Activated CD4-positive, alpha-beta memory T cell treated with anti-CD3 and anti-CD28 coated beads, Interleukin-2, amount 10 ng/mL, durations not matched to agents 7 days and 5 days (primary cell): ENCODE results near the gene HCST. TPM values are rescaled to one million over a fixed set of nuclear protein-coding genes. Genes with fewer than 3 reads are reported as not detected.

Experiments
- CTCF ChIA-PET: fragments of 350-600 bp; sonication (Branson Sonifier 250); formaldehyde crosslinking; loops from one replicate; lab custom pipeline; 2021; ENCODE audit warnings: antibody characterized with exemption, inconsistent platforms; lab: Charles Lee
- POLR2A ChIA-PET: fragments of 350-600 bp; sonication (Branson Sonifier 250); formaldehyde crosslinking; loops from one replicate; lab custom pipeline; 2021; ENCODE audit warnings: antibody characterized with exemption; lab: Charles Lee
- DNase-seq: peaks from one replicate; pipeline ENCODE4 v3.0.0-alpha.2; 2020
- H3K27ac Mint-ChIP-seq: one replicate; pipeline ENCODE4 v1.8.0; 2021; ENCODE audit warnings: mild to moderate bottlenecking, mixed read lengths
- H3K27me3 Mint-ChIP-seq: one replicate; pipeline ENCODE4 v1.8.0; 2021; ENCODE audit warnings: mixed read lengths
- H3K36me3 Mint-ChIP-seq: one replicate; pipeline ENCODE4 v1.8.0; 2021; ENCODE audit warnings: low read depth, mixed read lengths
- H3K4me1 Mint-ChIP-seq: one replicate; pipeline ENCODE4 v1.8.0; 2021; ENCODE audit warnings: mixed read lengths
- H3K4me3 Mint-ChIP-seq: one replicate; pipeline ENCODE4 v1.8.0; 2021; ENCODE audit warnings: mild to moderate bottlenecking, mixed read lengths
- H3K9me3 Mint-ChIP-seq: one replicate; pipeline ENCODE4 v1.8.0; 2021; ENCODE audit warnings: mixed read lengths
- total RNA-seq, 2 experiments: library from RNA; stranded (reverse); gene quantifications; one replicate each; pipeline ENCODE4 v1.2.3, GENCODE V29; 2021

HCST gene
- total RNA-seq: 100 to 1,000 TPM; 204 to 218 TPM

GRCh38 chr19:35901854-35902661, at the start of gene HCST:
Gene HCST (plus strand): TSS chr19:35902529. CDS start chr19:35902594, 65 bp downstream.
- Mint-ChIP-seq H3K9me3 (no peaks in the 10 kb centered on the region), H3K36me3 (peaks cover 35% of the 10 kb centered on the region), H3K27me3 (no peaks in the 10 kb centered on the region), H3K4me3 (peak within 1 kb of the TSS; percentile 81), H3K4me1 (peaks cover 52% of the 10 kb centered on the region), H3K27ac (peak within 1 kb of the TSS; percentile 95)
- POLR2A ChIA-PET: interaction anchor here (1.3 to 2.5 kb wide), 4 partner anchors 23 to 32 kb away, joined by 3 to 49 read pairs (median 24); no protein-coding TSS in a partner anchor
- peak; percentile 64 for DNase-seq
- CTCF ChIA-PET: interaction anchor here (1.8 to 2.0 kb wide), 2 partner anchors 19 to 29 kb away, joined by 9 to 11 read pairs; no protein-coding TSS in a partner anchor

GRCh38 chr19:35853038-35853756, 49.1 kb upstream of the HCST start:
- no peak overlapping the region for H3K27ac Mint-ChIP-seq

GRCh38 chr19:35856546-35857149, 45.7 kb upstream of the HCST start, which contains the start of gene KIRREL2:
Gene KIRREL2 (plus strand): TSS chr19:35856911. CDS start chr19:35857120, 209 bp downstream.
- CTCF ChIA-PET: no interaction called here

More at GRCh38 chr19:35853038-35853756, 49.1 kb upstream of the HCST start:
- CTCF ChIA-PET: no interaction called here
- DNase-seq: no peak
- POLR2A ChIA-PET: no interaction called here
- Mint-ChIP-seq H3K4me1 (peaks cover 5% of the 10 kb centered on the region), H3K9me3 (no peaks in the 10 kb centered on the region), H3K36me3 (no peaks in the 10 kb centered on the region), H3K4me3 (no peak overlapping the region), H3K27me3 (peaks cover 47% of the 10 kb centered on the region)

GRCh38 chr19:35858311-35858710, 44.0 kb upstream of the HCST start:
- H3K36me3 Mint-ChIP-seq: no peaks in the 10 kb centered on the region
- no peaks in the 10 kb centered on the region for H3K9me3 Mint-ChIP-seq
- DNase-seq: no peak
- H3K4me1 Mint-ChIP-seq: peaks cover 5% of the 10 kb centered on the region
- no peak overlapping the region for H3K4me3 Mint-ChIP-seq
- H3K27me3 Mint-ChIP-seq: peaks cover 66% of the 10 kb centered on the region
- CTCF ChIA-PET: no interaction called here
- no peak overlapping the region for H3K27ac Mint-ChIP-seq
- POLR2A ChIA-PET: no interaction called here

More at GRCh38 chr19:35856546-35857149, 45.7 kb upstream of the HCST start, which contains the start of gene KIRREL2:
- Mint-ChIP-seq H3K27me3 (peaks cover 68% of the 10 kb centered on the region), H3K4me1 (peaks cover 5% of the 10 kb centered on the region), H3K27ac (no peak within 1 kb of the TSS), H3K4me3 (peak within 1 kb of the TSS; percentile 67), H3K36me3 (no peaks in the 10 kb centered on the region), H3K9me3 (no peaks in the 10 kb centered on the region)
- POLR2A ChIA-PET: interaction anchor here (1.8 kb wide), 1 partner anchor 13 kb away, joined by 5 read pairs; no protein-coding TSS in a partner anchor
- peak; percentile 38 for DNase-seq

GRCh38 chr19:35859414-35859813, 42.9 kb upstream of the HCST start:
- ChIA-PET POLR2A (no interaction called here), CTCF (no interaction called here)
- H3K27me3 Mint-ChIP-seq: peaks cover 63% of the 10 kb centered on the region

GRCh38 chr19:35860436-35860817, 41.9 kb upstream of the HCST start:
- Mint-ChIP-seq H3K27ac (no peak overlapping the region), H3K4me3 (no peak overlapping the region)
- CTCF ChIA-PET: no interaction called here

More at GRCh38 chr19:35859414-35859813, 42.9 kb upstream of the HCST start:
- H3K9me3 Mint-ChIP-seq: no peaks in the 10 kb centered on the region
- H3K4me1 Mint-ChIP-seq: peaks cover 5% of the 10 kb centered on the region
- DNase-seq: no peak
- H3K4me3 Mint-ChIP-seq: no peak overlapping the region
- no peak overlapping the region for H3K27ac Mint-ChIP-seq
- H3K36me3 Mint-ChIP-seq: no peaks in the 10 kb centered on the region

GRCh38 chr19:35860818-35861639, 41.3 kb upstream of the HCST start:
- H3K9me3 Mint-ChIP-seq: no peaks in the 10 kb centered on the region
- DNase-seq: no peak
- H3K36me3 Mint-ChIP-seq: no peaks in the 10 kb centered on the region
- H3K4me3 Mint-ChIP-seq: no peak overlapping the region
- POLR2A ChIA-PET: no interaction called here
- CTCF ChIA-PET: no interaction called here
- peaks cover 61% of the 10 kb centered on the region for H3K27me3 Mint-ChIP-seq
- H3K27ac Mint-ChIP-seq: no peak overlapping the region
- H3K4me1 Mint-ChIP-seq: peaks cover 5% of the 10 kb centered on the region

More at GRCh38 chr19:35860436-35860817, 41.9 kb upstream of the HCST start:
- peaks cover 60% of the 10 kb centered on the region for H3K27me3 Mint-ChIP-seq
- POLR2A ChIA-PET: no interaction called here
- H3K36me3 Mint-ChIP-seq: no peaks in the 10 kb centered on the region
- H3K9me3 Mint-ChIP-seq: no peaks in the 10 kb centered on the region
- peaks cover 5% of the 10 kb centered on the region for H3K4me1 Mint-ChIP-seq
- no peak for DNase-seq

GRCh38 chr19:35861640-35862160, 40.6 kb upstream of the HCST start:
- H3K4me1 Mint-ChIP-seq: peaks cover 5% of the 10 kb centered on the region
- H3K9me3 Mint-ChIP-seq: no peaks in the 10 kb centered on the region
- CTCF ChIA-PET: no interaction called here
- no peaks in the 10 kb centered on the region for H3K36me3 Mint-ChIP-seq
- POLR2A ChIA-PET: no interaction called here
- H3K27me3 Mint-ChIP-seq: peaks cover 66% of the 10 kb centered on the region
- DNase-seq: no peak
- H3K27ac Mint-ChIP-seq: no peak overlapping the region
- H3K4me3 Mint-ChIP-seq: no peak overlapping the region

GRCh38 chr19:35862528-35862927, 39.8 kb upstream of the HCST start:
- H3K4me1 Mint-ChIP-seq: peaks cover under 1% of the 10 kb centered on the region

GRCh38 chr19:35863018-35863417, 39.3 kb upstream of the HCST start:
- DNase-seq: no peak
- Mint-ChIP-seq H3K36me3 (no peaks in the 10 kb centered on the region), H3K27me3 (peaks cover 64% of the 10 kb centered on the region), H3K9me3 (no peaks in the 10 kb centered on the region), H3K4me1 (peaks cover 4% of the 10 kb centered on the region), H3K4me3 (no peak overlapping the region), H3K27ac (no peak overlapping the region)
- POLR2A ChIA-PET: no interaction called here
- CTCF ChIA-PET: no interaction called here

More at GRCh38 chr19:35862528-35862927, 39.8 kb upstream of the HCST start:
- no peak overlapping the region for H3K27ac Mint-ChIP-seq
- DNase-seq: no peak
- ChIA-PET POLR2A (no interaction called here), CTCF (no interaction called here)
- no peak overlapping the region for H3K4me3 Mint-ChIP-seq
- H3K36me3 Mint-ChIP-seq: no peaks in the 10 kb centered on the region
- peaks cover 64% of the 10 kb centered on the region for H3K27me3 Mint-ChIP-seq
- H3K9me3 Mint-ChIP-seq: no peaks in the 10 kb centered on the region

- H3K27ac Mint-ChIP-seq: no peak within 1 kb of the TSS
- H3K9me3 Mint-ChIP-seq: no peaks in the 10 kb centered on the region
- DNase-seq: peak; percentile 70
- H3K36me3 Mint-ChIP-seq: no peaks in the 10 kb centered on the region
- peak within 1 kb of the TSS; percentile 21 for H3K4me3 Mint-ChIP-seq
- ChIA-PET CTCF (interaction anchor here (1.9 kb wide), 1 partner anchor 14 kb away, joined by 7 read pairs; no protein-coding TSS in a partner anchor), POLR2A (interaction anchor here (1.0 to 2.8 kb wide), 3 partner anchors 62 to 127 kb away, joined by 4 to 13 read pairs (median 4); no protein-coding TSS in a partner anchor)
- peaks cover 37% of the 10 kb centered on the region for H3K27me3 Mint-ChIP-seq
- peaks cover 18% of the 10 kb centered on the region for H3K4me1 Mint-ChIP-seq
Measured at GRCh38 chr19:35868172-35868822, 34.0 kb upstream of the HCST start, which contains the start of gene APLP1. Gene APLP1 (plus strand): TSS chr19:35868574. CDS start chr19:35868637, 63 bp downstream.
